GM18498 (cell line): Measurements from ENCODE around the gene GPC3.

Experiments
- ATAC-seq: cut with Tn5 transposase; IDR thresholded peaks from one replicate; pipeline ENCODE4 v1.9.1; 2021; ENCODE audit warnings: mild to moderate bottlenecking, moderate library complexity; ENCODE audit not compliant: unreplicated experiment

Gene GPC3

DNA sequence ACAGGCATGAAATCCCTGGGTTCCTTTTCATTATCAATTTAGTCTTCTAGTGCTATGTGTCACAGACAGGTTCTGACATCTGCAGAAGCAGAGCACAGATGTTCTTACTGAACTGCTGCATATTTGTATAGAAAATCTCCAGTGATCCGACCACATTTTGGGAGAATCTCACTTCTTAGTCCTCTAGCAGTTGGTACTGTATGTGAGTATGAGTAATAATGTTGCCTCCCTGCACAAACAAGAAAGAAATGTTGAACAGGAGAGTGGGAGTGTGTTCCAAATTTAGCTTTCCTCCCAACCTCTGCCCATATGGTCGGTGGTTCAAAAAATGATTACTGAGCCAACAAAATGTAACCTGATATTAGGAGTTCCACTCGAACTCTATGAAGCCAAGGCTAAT is 404.8 kb downstream of the GPC3 start:
- no peak for ATAC-seq

DNA sequence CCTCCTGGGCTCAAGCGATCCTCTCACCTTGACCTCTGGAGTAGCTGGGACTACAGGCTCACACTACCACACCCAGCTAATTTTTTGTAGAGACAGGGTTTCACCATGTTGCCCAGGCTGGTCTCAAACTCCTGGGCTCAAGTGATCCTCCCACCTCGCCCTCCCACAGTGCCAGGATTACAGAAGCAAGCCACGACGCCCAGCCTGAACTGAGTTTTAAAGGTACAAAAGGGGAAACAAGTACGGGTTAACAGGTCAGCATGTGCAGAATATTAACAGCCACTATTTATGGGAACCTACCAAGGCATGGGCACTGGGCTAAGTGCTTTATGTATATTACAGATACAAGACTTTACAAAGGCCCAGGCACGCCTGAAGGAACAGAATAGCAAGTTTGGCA is 405.8 kb downstream of the GPC3 start:
- ATAC-seq: no peak

DNA sequence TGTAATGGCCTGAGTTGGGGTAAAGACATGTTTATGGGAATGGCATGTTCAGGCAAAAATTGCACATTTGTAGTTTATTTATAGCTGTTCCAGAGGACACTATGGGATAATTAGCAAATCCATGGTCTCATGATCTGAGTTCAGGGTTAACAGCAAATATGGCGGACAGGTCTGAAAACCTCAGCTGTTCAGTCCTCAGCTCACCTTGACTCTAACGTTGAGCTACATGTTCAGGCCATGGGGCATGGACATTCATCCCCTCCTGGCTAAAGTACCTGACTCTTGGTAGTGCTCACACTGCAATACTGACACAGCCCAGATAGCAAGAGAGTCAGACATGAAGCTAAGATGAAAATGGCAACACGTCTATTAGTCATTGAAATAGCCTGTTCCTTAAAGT is 408.5 kb downstream of the GPC3 start:
- ATAC-seq: no peak

DNA sequence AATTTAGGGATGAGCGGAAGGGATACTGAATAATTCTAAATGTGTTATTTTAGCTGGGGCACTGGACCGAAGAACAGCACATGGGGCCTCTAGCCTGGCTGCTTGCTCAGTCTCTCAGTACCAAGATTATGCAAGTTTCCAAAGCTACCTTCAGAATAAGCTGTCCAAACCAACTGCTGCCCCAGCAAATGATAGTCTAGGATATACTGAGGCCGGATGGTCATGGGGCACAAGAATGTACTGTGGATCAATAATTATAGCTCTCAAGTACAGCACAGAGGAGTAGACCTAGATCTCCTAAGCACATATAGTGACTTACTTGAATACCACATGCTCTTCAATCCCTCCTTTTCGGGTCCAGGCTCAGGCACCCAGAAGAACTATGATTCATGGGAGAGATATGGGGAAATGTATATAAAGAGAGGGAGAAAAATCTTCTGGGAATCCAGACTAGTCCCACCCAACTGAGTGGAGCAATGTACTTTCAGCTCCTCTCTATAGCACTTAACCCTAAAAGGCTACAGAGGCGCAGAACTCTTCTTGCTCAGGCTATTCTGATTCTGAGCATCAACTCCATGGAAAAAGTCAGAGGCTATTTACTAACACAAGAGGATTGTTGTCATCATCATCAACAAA is 409.8 kb downstream of the GPC3 start:
- ATAC-seq: no peak

DNA sequence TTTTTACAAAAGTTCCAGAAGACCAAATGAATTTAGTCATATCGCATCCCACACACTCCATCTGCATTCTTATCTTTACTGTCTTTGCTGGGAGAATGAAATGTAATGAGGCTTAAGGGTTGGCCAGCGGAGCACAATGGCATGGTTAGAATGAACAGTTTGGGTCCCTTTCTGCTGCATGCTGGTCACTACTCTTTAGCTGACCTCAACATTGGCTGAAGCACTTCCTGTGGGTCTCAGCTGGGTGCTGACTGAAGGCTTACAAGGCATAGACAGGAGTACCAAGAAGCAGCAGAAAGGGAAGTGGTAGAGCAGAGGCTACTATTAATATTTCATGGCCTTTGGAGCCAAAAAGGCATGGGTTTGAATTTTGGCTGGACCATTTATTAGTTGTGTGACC is 410.7 kb downstream of the GPC3 start:
- no peak for ATAC-seq

GRCh38 chrX:133570549-133570948 is 414.8 kb downstream of the GPC3 start:
- no peak for ATAC-seq

DNA sequence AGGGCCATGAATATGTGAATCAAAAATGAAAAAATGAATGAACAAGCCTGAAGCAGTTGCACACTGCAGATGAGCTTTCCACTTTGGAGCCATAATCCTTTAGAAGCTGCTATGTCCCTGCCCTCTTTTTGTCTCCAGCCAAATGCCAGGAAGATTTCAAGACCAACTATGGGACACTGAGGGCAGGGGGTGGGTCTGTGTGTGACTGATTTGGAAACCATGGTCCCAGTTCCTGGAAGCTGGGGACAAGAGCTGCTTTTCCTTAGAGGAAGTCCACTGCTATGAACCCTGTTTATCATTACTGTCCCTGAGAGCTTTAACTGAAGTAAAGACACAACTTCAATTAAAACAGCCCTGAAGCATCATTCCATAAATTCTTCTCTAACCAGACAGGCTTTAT is 416.2 kb downstream of the GPC3 start:
- ATAC-seq: no peak

DNA sequence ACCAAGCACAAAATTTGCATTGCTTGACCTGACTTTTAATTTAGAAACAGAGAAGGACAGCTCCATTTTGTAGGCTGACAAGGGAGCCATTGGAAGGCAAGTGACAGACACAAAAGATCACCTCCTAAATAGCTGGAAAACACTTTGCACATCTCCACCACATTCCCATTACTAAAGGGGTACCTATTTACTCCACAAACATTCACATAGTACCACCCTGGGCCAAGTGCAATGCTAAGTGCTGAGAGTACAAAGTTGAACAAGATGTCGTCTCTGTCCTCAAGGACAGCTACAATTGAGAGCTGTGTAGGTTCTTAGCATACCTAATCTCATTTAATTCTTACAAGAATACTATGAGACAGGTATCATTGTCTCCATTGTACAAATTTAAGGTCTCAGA is 417.3 kb downstream of the GPC3 start:
- ATAC-seq: no peak

- ATAC-seq: no peak
Observed at GRCh38 chrX:133566876-133567275, 418.5 kb downstream of the GPC3 start.

DNA sequence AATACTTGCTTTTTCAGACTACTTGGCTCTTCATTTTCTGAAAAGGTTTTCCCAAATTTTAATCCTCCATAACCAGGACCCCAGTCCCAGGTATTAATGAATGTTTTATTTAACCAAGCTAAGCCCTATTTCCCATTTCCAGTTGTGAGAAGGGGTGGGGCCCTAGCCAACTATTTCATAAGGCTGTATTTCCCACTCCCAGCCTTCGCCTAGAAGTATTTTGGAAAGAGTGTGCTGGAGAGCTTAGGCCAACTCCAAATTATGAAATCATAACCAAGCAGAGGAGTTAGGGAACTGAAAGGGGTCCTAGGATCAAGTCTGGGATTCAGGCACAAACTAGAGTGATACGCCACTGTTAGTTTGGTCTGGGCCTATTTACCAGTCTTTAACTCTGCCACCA is 421.7 kb downstream of the GPC3 start:
- no peak for ATAC-seq

GRCh38 chrX:133561251-133561650 is 424.1 kb downstream of the GPC3 start:
- ATAC-seq: no peak

DNA sequence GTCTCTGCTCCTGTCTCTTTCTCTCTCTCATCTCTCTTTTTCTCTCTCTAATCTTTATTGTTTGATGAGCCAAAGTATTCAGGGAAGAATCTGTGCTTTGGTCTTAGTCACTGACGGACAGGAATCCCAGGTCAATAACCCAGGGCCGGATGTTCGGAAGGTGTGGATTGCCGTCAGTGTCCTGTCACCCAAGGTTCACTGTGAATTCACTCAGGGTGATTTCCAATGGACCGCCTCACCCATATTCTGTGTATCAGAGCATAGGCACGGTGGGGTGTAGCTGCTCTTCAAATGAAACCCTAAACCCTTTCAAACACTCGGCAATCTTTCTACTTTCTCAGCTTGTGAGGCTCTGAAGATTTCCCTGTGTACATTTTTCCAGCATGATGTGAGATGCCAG is 425.5 kb downstream of the GPC3 start:
- no peak for ATAC-seq

- no peak for ATAC-seq
Observed at GRCh38 chrX:133555782-133556458, 429.5 kb downstream of the GPC3 start.

- no peak for ATAC-seq
Observed at GRCh38 chrX:133550665-133551485, 434.5 kb downstream of the GPC3 start.

DNA sequence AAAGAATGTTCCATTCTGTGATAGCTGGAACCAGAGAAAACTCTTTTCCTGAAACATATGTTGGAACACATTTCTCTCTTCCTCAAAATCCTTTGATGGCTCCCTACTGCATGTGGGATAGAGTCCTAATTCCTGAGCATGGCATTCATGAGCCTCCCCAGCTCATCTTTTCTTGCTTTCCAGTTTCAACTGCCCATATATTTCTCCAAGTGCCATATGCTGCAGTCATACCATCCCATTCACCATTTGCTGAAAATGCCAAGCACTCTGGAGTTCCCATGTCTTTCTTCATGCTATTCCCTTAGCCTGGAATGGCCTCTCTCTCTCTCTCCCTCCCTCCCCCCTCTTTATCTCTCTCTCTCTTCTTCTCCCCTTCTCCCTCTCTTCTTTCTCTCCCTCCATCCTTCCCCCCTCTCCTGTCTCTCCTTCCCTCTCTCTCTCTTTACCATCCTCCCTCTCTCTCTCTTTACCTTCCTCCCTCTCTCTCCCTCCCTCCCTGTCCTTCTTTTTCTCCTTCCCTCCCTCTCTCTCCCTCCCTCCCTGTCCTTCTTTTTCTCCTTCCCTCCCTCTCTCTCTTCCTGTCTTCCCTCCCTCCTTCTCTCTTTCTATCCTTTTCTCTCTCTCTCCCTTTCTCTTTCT is 436.0 kb downstream of the GPC3 start:
- ATAC-seq: no peak

DNA sequence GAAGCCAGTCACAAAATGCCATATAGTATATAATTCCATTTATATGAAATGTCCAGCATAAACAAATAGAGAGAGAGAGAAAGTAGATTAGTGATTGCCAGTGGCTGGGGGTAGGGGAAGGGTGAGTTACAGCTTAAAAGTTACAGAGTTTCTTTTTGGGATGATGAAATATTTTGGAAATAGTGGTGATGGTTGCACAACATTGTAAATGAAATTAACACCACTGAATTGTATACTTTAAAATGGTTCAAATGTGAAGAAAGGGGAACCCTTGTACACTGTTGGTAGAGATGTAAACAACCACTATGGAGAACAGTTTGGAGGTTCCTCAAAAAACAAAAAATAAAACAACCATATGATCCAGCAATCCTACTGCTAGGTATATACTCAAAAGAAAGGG is 439.0 kb downstream of the GPC3 start:
- no peak for ATAC-seq

GRCh38 chrX:133544778-133545177 is 440.6 kb downstream of the GPC3 start:
- no peak for ATAC-seq

- ATAC-seq: no peak
Observed at GRCh38 chrX:133544115-133544514, 441.3 kb downstream of the GPC3 start.

GRCh38 chrX:133543654-133544053 is 441.7 kb downstream of the GPC3 start:
- no peak for ATAC-seq

GRCh38 chrX:133542476-133542875 is 442.9 kb downstream of the GPC3 start:
- ATAC-seq: no peak

DNA sequence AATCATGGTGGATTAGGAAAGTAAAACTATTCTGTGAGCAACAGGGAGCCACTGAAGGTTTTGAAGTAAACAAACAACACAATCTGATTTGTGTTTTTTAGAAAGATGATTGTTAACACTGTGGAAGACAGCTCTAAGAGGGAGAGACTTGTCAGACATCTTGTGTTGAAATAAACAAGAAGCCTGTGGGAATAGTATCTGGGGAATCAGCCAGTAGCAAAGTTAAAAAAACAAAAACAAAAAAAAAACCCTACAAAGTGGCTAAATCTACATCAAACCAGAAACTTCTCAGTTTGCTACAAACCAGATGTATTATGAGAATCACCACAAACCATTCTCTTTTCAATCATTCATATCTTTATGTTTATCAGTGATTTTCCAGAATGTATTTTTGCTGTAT is 444.4 kb downstream of the GPC3 start:
- no peak for ATAC-seq

DNA sequence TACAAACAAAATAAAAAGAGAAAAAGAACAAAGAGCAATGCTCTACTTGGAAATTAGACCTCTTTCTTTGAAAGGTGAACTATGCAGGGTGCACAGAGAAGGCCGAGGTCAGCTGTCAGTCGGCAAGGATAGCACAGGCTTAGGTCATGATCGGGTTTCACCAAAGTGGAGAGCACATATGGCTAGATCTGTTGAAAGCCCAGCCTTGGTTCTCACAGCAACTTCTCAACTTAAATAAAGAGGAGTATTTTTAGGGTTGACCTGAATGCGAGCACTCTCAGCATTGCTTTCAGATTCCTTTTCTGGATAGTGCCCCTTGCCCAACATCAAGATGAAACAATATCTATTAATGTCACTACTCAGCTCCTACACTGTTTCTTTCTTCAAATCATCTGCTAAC is 447.2 kb downstream of the GPC3 start:
- ATAC-seq: no peak
